H1 (cell line): ENCODE results near the gene PAQR7. TPM values are rescaled to one million over a fixed set of nuclear protein-coding genes. Genes with fewer than 3 reads are reported as not detected.

Experiments
- CTCF ChIP-seq, 3 experiments: IDR thresholded peaks; 1 replicate in 2 of 3; 2 replicates in 1 of 3; pipeline versions ENCODE4 v1.5.1 to v1.6.1; 2011; ENCODE audit warnings: low read length in 3 of 3, mild to moderate bottlenecking in 3 of 3, inconsistent platforms in 2 of 3, low read depth in 1 of 3, moderate library complexity in 1 of 3; ENCODE audit not compliant: insufficient read depth in 1 of 3; ENCODE audit errors: control extremely low read depth in 1 of 3
- polyA plus RNA-seq, 7 experiments: library from polyadenylated mRNA; depleted of rRNA in 3 of 7; stranded (reverse) in 5 of 7; unstranded in 2 of 7; fragments of >200 nt in 5 of 7; fragments of 200-250 nt in 2 of 7; gene quantifications; 1 replicate in 5 of 7; 2 replicates in 1 of 7; 4 replicates in 1 of 7; pipeline versions ENCODE4 v1.2.1 to v1.2.3, GENCODE V29; 2011 to 2013; ENCODE audit warnings: missing spikeins in 2 of 7, mixed read lengths in 2 of 7
- total RNA-seq: library from RNA; stranded (reverse); fragmentation: NEBNext Ultra II Directional; extraction: Animal tissue kit (Norgen Biotek cat#: 25700); gene quantifications from 2 replicates; pipeline ENCODE4 v1.2.1, GENCODE V29; 2021

PAQR7 gene
- total and polyA plus RNA-seq, 2 of the 8 experiments (the other 6 are each of a cell fraction or from before 2014, with no cell fraction given): 7.3 to 7.4 TPM

GRCh38 chr1:25881266-25881665 is 5.8 kb upstream of the PAQR7 start (continued):
- no peak for TF ChIP-seq CTCF (IDR thresholded peaks at IDR 0.05; ENCODE audit: control extremely low read depth in 1 of 3, insufficient read depth in 1 of 3, low read depth in 1 of 3, low read length in 3 of 3)
